HCT116 (cell line): ENCODE data around the gene AIMP1.

Experiments
- CEBPB ChIP-seq: IDR thresholded peaks from 2 replicates; pipeline ENCODE4 v1.6.1; 2012; ENCODE audit warnings: low read depth
- ELF1 ChIP-seq: IDR thresholded peaks from 2 replicates; pipeline ENCODE4 v1.6.1; 2012; ENCODE audit warnings: low read depth, borderline replicate concordance
- JUND ChIP-seq: IDR thresholded peaks from 2 replicates; pipeline ENCODE4 v1.6.1; 2012
- MAX ChIP-seq: IDR thresholded peaks from 2 replicates; pipeline ENCODE4 v1.6.1; 2012
- POLR2A ChIP-seq: IDR thresholded peaks from 2 replicates; pipeline ENCODE4 v1.7.0; 2011; ENCODE audit warnings: borderline replicate concordance; ENCODE audit not compliant: insufficient read depth, insufficient read length; ENCODE audit errors: extremely low read depth
- POLR2AphosphoS5 ChIP-seq: IDR thresholded peaks from 2 replicates; pipeline ENCODE4 v1.6.1; 2011; ENCODE audit warnings: mild to moderate bottlenecking, low read depth, low read length, moderate library complexity
- RAD21 ChIP-seq: IDR thresholded peaks from 2 replicates; pipeline ENCODE4 v1.6.1; 2012; ENCODE audit warnings: low read depth, mild to moderate bottlenecking
- TCF7L2 ChIP-seq: IDR thresholded peaks from 2 replicates; pipeline ENCODE4 v1.7.0; 2011; ENCODE audit warnings: borderline replicate concordance, inconsistent platforms; ENCODE audit not compliant: insufficient read depth, insufficient read length; ENCODE audit errors: extremely low read depth
- TF ChIP-seq, protein P1 (sequence below), 3 experiments: fragments of 200-600 bp in 1 of 3; sonication (generic) in 1 of 3; IDR thresholded peaks in 2 of 3; conservative IDR thresholded peaks in 1 of 3; 2 replicates each; pipeline ENCODE4 v1.5.1; 2012 to 2017; ENCODE audit warnings: low read depth in 2 of 3, low read length in 2 of 3, antibody characterized with exemption in 1 of 3, borderline replicate concordance in 1 of 3, control low read depth in 1 of 3, mild to moderate bottlenecking in 1 of 3, mixed read lengths in 1 of 3, mixed run types in 1 of 3, moderate library complexity in 1 of 3; ENCODE audit not compliant: insufficient read depth in 1 of 3
- TF ChIP-seq, protein P2 (sequence below): IDR thresholded peaks from 2 replicates; pipeline ENCODE4 v1.6.1; 2012; ENCODE audit warnings: low read depth

GRCh38 chr4:106343865-106344646 is 27.7 kb downstream of the AIMP1 start:
- no peak for TF ChIP-seq POLR2AphosphoS5
- TF ChIP-seq, protein P1, sequence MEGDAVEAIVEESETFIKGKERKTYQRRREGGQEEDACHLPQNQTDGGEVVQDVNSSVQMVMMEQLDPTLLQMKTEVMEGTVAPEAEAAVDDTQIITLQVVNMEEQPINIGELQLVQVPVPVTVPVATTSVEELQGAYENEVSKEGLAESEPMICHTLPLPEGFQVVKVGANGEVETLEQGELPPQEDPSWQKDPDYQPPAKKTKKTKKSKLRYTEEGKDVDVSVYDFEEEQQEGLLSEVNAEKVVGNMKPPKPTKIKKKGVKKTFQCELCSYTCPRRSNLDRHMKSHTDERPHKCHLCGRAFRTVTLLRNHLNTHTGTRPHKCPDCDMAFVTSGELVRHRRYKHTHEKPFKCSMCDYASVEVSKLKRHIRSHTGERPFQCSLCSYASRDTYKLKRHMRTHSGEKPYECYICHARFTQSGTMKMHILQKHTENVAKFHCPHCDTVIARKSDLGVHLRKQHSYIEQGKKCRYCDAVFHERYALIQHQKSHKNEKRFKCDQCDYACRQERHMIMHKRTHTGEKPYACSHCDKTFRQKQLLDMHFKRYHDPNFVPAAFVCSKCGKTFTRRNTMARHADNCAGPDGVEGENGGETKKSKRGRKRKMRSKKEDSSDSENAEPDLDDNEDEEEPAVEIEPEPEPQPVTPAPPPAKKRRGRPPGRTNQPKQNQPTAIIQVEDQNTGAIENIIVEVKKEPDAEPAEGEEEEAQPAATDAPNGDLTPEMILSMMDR (IDR thresholded peaks at IDR 0.05 in 2 of 3, conservative IDR thresholded peaks at IDR 0.05 in 1 of 3; ENCODE audit: borderline replicate concordance in 1 of 3, insufficient read depth in 1 of 3, low read depth in 2 of 3, low read length in 2 of 3): no peak
- no peak for TF ChIP-seq JUND
- TF ChIP-seq TCF7L2: no peak
- TF ChIP-seq ELF1: no peak
- TF ChIP-seq POLR2A: no peak
- no peak for TF ChIP-seq CEBPB
- TF ChIP-seq, protein P2, sequence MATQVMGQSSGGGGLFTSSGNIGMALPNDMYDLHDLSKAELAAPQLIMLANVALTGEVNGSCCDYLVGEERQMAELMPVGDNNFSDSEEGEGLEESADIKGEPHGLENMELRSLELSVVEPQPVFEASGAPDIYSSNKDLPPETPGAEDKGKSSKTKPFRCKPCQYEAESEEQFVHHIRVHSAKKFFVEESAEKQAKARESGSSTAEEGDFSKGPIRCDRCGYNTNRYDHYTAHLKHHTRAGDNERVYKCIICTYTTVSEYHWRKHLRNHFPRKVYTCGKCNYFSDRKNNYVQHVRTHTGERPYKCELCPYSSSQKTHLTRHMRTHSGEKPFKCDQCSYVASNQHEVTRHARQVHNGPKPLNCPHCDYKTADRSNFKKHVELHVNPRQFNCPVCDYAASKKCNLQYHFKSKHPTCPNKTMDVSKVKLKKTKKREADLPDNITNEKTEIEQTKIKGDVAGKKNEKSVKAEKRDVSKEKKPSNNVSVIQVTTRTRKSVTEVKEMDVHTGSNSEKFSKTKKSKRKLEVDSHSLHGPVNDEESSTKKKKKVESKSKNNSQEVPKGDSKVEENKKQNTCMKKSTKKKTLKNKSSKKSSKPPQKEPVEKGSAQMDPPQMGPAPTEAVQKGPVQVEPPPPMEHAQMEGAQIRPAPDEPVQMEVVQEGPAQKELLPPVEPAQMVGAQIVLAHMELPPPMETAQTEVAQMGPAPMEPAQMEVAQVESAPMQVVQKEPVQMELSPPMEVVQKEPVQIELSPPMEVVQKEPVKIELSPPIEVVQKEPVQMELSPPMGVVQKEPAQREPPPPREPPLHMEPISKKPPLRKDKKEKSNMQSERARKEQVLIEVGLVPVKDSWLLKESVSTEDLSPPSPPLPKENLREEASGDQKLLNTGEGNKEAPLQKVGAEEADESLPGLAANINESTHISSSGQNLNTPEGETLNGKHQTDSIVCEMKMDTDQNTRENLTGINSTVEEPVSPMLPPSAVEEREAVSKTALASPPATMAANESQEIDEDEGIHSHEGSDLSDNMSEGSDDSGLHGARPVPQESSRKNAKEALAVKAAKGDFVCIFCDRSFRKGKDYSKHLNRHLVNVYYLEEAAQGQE: no peak
- TF ChIP-seq MAX: no peak
- no peak for TF ChIP-seq RAD21
